ENCODE measurements around the gene CES5A. TPM values are rescaled to one million over a fixed set of nuclear protein-coding genes. Genes with fewer than 3 reads are reported as not detected.

The CES5A gene
- total RNA-seq, result not detected in 2 replicates

DNA sequence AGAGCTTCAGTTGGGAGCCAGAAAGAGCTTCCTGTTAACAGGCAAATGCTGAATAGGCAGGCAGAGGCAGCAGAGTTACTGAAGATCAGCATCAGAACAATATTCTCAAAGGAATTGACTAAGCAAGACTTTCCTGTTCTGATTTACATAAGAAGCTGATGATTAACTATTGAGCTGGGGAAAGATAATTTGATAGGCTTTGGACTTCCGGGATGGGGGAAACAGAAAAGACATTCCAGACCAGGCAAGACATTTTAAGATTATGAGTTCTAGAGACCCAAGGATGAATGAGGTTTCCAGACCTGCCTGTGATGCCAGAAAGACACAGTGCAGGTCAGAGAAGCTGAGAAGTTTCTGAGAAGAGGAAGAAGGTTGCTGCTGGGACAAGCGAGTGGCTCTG lies at the start of gene CES5A:
Gene CES5A (minus strand): TSS at position 101 of the 400 bp plus-strand sequence. CDS start 152 bp downstream, outside the sequence.

DNA sequence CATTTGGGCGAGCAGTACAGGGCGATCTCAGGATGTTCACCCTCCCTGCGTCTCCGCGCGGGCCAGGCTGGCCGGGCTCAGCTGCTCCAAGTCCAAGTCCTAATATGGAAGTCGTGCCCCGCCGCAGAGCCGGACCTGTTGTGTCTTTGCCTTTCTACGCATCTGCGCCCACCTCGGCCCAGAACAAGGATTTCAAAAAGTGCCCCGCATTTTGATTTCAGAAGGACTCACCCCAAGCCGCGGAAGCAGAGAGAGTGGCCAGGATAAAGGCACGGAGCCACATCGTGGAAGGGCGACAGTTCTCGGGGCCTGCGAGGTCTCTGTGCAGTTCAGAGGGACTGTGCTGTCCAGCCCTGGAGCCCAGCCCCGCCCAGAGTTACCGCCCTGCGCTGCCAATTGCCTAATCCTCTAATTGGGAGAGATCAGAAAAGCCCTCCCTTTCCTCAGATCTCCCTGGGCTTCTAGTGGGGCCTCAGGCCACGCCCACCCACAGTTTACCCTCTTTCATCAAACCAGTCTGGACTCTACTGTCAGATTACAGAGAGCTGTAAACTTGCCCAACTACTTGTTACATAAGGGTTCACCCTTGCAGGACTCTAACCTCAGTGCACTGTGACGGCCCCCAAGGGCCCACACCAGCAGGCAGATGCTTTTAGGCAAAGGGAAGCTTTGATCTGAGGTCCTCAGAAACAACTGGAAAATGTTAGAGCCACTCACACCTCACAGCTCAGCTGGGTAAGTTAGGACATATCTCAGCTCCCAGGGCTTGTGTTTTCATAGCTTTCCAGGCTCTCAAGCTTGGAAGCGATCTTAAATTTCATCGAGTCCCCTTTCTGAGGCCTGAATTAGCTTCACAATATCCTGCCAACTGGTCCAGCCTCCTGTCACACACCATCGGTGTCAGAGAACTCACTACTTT lies 42.1 kb downstream of the CES5A start, which contains the start of gene CES1:
Gene CES1 (minus strand): TSS at position 324 of the 919 bp plus-strand sequence. CDS start 41 bp downstream, at position 283.

Other genes starting within 250 kb of the CES5A start
- gene SLC6A2, start 219.4 kb downstream of the CES5A start, total RNA-seq, result not detected in 2 replicates
- 0.13 and 5.8 TPM in 2 replicates for gene CES1, start 42.3 kb downstream of the CES5A start, total RNA-seq